ENCODE data around the gene SMIM7. TPM values are rescaled to one million over a fixed set of nuclear protein-coding genes. Genes with fewer than 3 reads are reported as not detected.
"Not testable (repeated sequence)": the region's sequence is repeated elsewhere in the genome, so short reads cannot be mapped to it uniquely, and the experiment has no call there.

SMIM7 gene
- total and polyA plus RNA-seq, 2 of the 13 experiments (the other 11 are each of a cell fraction or from before 2014, with no cell fraction given): 55.7 to 74.9 TPM

- FAIRE-seq; H3K4me1 ChIP-seq (ENCODE audit: insufficient read depth, low read length); H3K27me3 ChIP-seq (ENCODE audit: control insufficient read depth in 1 of 2, insufficient read depth in 2 of 2, low read length in 2 of 2); H3K4me3 ChIP-seq (replicated peaks in 1 of 3; ENCODE audit: insufficient read depth in 1 of 3, low read depth in 2 of 3, low read length in 3 of 3); H2AFZ ChIP-seq (ENCODE audit: low read length); POLR2A ChIA-PET; H3K27ac ChIP-seq (ENCODE audit: extremely low read length, insufficient read depth, low read length); ATAC-seq; BruUV-seq (replicated peaks); H4K20me1 ChIP-seq (ENCODE audit: insufficient read depth, low read length); H3K9me3 ChIP-seq (ENCODE audit: low read length); CTCF ChIA-PET (ENCODE audit: low intra/inter-chr PET ratio, low total read pairs); in situ Hi-C loops (cut with HindIII; ENCODE audit: extremely low pct_ligation_motif_present, low pct_unique_long_range_greater_than_20kb); H3K9ac ChIP-seq (ENCODE audit: insufficient read depth, low read depth, low read length); DNase-seq (ENCODE audit: low spot score); H3K79me2 ChIP-seq (ENCODE audit: insufficient read depth, low read length); H3K4me2 ChIP-seq (ENCODE audit: low read depth, low read length); intact Hi-C loops (cut with micrococcal nuclease; ENCODE audit: unreplicated experiment): not testable (repeated sequence)
- WGBS (ENCODE audit: low lambda C conversion rate): 97% methylated on average over 8 of the region's 8 CpGs
- peaks cover 25 to 52% of the 10 kb centered on the region in 2 experiments for H3K36me3 ChIP-seq (replicated peaks in 1 of 2; ENCODE audit: control insufficient read depth in 1 of 2, insufficient read depth in 2 of 2, low read length in 2 of 2)
- TF ChIP-seq ZMYM3 (CRISPR knock-in tag; IDR thresholded peaks at IDR 0.05) (peak; percentile 79), RBFOX2 (IDR thresholded peaks at IDR 0.05; ENCODE audit: low read depth, low read length) (peak; percentile 34; the same call in 1 of the 2 replicates)
These were observed 8.3 kb downstream of the SMIM7 start for GRCh38 chr19:16651421-16652188.

GRCh38 chr19:16650821-16651220 lies 9.1 kb downstream of the SMIM7 start:
- DNase-seq (ENCODE audit: low spot score) (no peak), FAIRE-seq (no peak), ATAC-seq (no peak)
- BruUV-seq (replicated peaks): no TSS peak
- TF ChIP-seq RBM22 (optimal IDR thresholded peaks at IDR 0.05; ENCODE audit: low read length): peak; percentile 10
- no peak for TF ChIP-seq ZNF30 (CRISPR knock-in tag; IDR thresholded peaks at IDR 0.05)
- TF ChIP-seq GFI1 (CRISPR knock-in tag; IDR thresholded peaks at IDR 0.05; ENCODE audit: borderline replicate concordance): no peak
- no peak for TF ChIP-seq ZNF17 (CRISPR knock-in tag; IDR thresholded peaks at IDR 0.05)
- no peak for TF ChIP-seq MIXL1 (CRISPR knock-in tag; IDR thresholded peaks at IDR 0.05)
- no peak for TF ChIP-seq HMGA1 (CRISPR knock-in tag; conservative IDR thresholded peaks at IDR 0.05)
- 82% methylated on average over 2 of the region's 2 CpGs for WGBS (ENCODE audit: low lambda C conversion rate)
- intact Hi-C loops (cut with micrococcal nuclease; ENCODE audit: unreplicated experiment) (no loop called here), in situ Hi-C loops (cut with HindIII; ENCODE audit: extremely low pct_ligation_motif_present, low pct_unique_long_range_greater_than_20kb) (no loop called here)
- H3K27ac ChIP-seq (ENCODE audit: extremely low read length, insufficient read depth, low read length): no peak overlapping the region
- peaks cover 3% of the 10 kb centered on the region for H3K79me2 ChIP-seq (ENCODE audit: insufficient read depth, low read length)
- ChIA-PET POLR2A (no interaction called here), CTCF (ENCODE audit: low intra/inter-chr PET ratio, low total read pairs) (no interaction called here)
- H3K9ac ChIP-seq (ENCODE audit: insufficient read depth, low read depth, low read length): no peak overlapping the region
- no peak overlapping the region for H2AFZ ChIP-seq (ENCODE audit: low read length)
- peaks cover 24 to 53% of the 10 kb centered on the region in 2 experiments for H3K36me3 ChIP-seq (replicated peaks in 1 of 2; ENCODE audit: control insufficient read depth in 1 of 2, insufficient read depth in 2 of 2, low read length in 2 of 2)
- no peak overlapping the region for H3K4me3 ChIP-seq (replicated peaks in 1 of 3; ENCODE audit: insufficient read depth in 1 of 3, low read depth in 2 of 3, low read length in 3 of 3)
- H3K27me3 ChIP-seq (ENCODE audit: control insufficient read depth in 1 of 2, insufficient read depth in 2 of 2, low read length in 2 of 2): no peaks in the 10 kb centered on the region
- H3K4me1 ChIP-seq (ENCODE audit: insufficient read depth, low read length): no peaks in the 10 kb centered on the region
- no peaks in the 10 kb centered on the region for H3K9me3 ChIP-seq (ENCODE audit: low read length)
- no peaks in the 10 kb centered on the region for H4K20me1 ChIP-seq (ENCODE audit: insufficient read depth, low read length)
- no peak overlapping the region for H3K4me2 ChIP-seq (ENCODE audit: low read depth, low read length)
